ENCODE results near the gene CDCP1.

CDCP1 gene

GRCh38 chr3:45109771-45110508 is 36.2 kb downstream of the CDCP1 start:
- DNase-seq = no peak

DNA sequence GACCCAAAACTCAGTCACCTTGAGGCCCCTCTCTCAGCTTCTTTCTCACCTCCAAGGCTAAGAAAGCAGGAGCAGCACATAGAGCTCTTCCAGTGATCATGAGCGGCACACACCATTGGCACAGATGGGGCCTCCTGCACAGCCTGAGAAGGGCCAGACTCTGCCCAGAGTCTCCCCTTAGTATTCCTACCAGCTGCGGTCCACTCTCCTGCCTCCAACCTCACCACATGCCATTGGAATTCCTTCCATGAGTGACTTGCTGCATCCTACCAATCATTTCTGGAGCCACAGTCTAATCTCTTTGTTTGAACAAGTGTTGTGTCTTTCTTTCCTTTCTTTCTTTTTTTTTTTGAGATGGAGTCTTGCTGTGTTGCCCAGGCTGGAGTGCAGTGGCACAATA is 39.3 kb downstream of the CDCP1 start:
- DNase-seq = no peak

GRCh38 chr3:45105855-45106671 is 40.1 kb downstream of the CDCP1 start:
- DNase-seq = no peak

DNA sequence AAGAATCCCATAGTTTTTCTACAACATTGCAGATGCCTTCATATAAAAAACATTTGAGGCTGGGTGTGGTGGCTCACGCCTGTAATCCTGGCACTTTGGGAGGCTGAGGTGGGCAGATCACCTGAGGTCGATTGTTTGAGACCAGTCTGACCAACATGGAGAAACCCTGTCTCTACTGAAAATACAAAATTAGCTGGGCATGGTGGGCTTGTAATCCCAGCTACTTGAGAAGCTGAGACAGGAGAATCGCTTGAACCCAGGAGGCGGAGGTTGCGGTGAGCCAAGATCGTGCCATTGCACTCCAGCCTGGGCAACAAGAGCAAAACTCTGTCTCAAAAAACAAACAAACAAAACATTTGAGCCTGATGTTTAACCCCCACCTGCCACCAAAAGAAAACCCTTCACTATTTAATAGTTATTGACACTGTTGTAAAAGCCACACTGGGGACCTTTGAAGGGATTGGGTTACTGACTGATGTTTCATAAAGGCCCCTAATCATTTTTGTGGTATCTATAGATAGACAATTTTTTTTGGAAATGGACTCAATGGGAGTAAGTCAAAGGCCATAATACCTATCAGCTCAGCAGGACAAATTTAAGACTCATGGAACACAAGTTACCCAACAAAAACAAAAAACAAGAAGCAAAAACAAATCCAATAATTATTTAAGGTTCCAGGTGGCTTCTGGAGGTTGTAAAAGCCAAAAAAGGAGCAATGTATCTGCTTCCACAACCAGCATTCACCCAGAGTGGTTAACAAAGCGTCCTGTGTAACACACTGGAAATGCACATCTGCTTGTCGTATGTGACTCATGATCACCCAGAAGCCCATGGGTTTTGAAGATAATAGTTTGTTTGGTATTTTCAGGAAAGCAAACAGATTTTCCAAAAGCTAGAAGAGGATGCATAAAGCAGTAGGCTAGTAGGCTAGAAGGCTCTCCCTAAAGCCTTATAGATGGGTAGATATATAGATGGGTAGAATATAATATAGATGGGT is 41.2 kb downstream of the CDCP1 start:
- no peak for DNase-seq

DNA sequence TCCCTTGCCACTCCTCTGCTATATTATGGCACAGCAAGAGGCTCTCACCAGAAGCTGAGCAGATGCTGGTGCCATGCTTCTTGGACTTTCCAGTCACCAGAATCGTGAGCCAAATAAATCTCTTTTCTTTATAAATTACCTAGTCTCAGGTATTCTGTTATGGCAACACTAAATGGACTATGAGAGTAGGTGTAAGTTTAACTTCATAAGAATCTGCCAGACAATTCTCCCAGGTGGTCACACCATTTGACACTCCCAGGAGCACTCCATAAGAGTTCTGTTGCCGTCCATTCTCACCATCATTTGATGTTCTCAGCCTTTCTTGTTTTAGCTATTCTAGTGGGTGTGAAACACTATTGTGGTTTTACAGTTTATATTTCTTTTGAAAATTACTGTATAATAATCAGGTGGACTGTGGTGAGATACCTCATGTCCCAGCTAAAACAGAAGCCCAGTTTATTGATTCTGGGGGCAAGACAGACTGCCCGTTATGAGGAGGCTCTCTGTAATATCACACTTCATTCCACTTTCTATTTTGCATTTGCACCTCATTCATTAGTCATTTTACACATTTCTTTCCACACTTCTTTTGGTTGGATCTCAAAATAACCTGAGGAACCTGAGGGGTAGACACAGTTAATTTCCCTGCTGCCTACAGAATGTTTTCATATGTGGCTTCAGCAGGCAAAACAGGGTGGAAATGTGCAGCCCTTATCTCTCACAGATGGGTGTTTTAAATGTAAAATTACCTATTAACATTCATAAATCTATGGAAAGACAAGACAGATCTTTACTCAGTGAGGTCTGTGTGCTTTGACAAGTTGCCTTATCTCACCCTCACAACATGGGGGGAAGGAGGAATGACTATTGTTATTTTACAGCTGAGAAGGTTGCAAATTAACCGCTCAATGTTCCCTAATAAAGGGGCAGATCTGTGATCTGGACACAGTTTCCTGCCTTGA is 42.1 kb downstream of the CDCP1 start:
- DNase-seq = no peak

GRCh38 chr3:45103334-45103733 is 42.8 kb downstream of the CDCP1 start:
- DNase-seq = no peak

- DNase-seq = no peak
Observed at GRCh38 chr3:45100981-45101407, 45.2 kb downstream of the CDCP1 start.

DNA sequence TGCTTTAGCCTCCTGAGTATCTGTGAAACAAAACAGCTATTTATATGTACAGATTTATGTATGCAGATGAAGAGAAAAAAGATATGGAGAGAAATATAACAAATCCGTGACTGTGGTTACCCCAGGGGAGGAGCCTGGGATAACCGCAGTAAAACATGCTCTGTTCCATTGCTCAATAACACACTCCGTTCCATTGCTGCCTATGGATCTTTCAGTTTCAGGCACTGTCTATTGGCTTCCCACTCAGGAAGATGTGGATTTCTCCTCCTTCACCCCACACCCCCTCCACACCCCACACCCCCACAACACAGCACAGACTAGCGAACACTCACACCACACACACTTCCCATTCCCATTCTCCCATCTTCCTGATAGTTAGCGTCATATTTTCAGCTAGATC is 47.9 kb downstream of the CDCP1 start:
- no peak for DNase-seq

DNA sequence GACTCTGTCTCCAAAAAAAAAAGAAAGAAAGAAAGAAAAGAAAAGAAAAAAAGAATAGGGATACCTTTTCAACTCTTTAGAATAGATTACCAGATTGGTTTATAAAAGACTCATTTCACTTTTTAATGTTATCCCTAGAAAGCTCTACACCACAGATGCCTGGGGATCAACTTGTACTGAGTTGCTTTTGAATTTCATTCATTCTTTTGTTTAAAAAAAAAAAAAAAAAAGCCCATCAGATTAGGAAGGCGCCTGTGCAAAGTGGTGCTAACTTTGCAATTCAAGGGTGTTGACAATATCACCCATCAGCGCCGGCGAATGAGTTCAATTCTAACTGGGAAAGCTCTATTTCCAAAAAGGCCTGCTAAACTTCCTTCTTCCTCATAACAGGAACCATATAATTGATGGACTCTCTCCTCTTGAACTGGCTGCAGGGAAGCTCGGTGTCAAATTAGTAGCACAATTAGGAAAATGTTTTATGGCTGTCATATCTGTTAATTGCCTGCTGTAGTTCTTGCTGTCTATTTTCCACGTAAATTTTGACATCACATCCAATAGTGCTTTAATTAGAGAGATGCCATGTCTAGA is 48.8 kb downstream of the CDCP1 start:
- DNase-seq = no peak

DNA sequence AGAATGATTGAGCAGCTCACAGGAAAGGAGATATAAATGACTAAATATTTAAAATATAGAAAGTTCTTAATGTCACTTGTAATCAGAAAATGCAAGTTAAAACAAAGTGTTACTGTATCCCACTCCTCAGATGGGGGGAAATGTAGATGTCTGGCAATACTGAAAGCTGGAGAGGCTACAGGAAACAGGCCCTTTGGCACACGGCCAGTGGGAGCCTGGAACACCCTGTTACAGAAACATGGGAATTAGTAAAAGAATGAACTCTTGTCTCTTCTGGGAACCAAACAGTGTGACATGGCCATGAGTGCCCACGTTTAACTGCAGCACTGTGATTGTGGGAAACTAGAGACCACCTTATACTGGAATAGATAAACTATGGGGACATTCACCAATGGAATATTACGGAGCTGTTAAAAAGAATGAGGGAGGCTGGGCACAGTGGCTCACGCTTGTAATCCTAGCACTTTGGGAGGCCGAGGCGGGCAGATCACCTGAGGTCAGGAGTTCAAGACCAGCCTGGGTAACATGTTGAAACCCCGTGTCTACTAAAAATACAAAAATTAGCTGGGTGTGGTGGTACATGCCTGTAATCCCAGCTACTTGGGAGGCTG is 50.2 kb downstream of the CDCP1 start:
- no peak for DNase-seq

DNA sequence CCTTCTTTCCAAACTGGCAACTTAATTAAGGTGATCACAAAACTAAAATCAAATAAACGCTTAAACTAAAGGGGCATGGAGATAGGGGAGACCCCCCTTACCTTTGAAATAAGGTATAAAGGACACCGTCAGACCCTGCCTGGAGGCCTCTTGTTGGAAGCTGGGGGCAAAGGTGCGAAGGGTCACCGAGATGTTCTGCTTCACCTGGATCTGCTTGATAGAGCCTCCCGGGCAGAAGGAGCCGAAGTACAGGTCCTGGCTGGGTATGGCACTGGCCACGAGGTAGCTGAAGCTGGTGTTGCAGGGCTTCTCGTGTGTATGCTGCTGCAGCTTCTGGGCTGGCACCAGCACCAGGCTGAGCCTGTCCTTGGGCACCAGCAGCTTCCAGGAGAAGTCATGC is 53.0 kb downstream of the CDCP1 start:
- no peak for DNase-seq

DNA sequence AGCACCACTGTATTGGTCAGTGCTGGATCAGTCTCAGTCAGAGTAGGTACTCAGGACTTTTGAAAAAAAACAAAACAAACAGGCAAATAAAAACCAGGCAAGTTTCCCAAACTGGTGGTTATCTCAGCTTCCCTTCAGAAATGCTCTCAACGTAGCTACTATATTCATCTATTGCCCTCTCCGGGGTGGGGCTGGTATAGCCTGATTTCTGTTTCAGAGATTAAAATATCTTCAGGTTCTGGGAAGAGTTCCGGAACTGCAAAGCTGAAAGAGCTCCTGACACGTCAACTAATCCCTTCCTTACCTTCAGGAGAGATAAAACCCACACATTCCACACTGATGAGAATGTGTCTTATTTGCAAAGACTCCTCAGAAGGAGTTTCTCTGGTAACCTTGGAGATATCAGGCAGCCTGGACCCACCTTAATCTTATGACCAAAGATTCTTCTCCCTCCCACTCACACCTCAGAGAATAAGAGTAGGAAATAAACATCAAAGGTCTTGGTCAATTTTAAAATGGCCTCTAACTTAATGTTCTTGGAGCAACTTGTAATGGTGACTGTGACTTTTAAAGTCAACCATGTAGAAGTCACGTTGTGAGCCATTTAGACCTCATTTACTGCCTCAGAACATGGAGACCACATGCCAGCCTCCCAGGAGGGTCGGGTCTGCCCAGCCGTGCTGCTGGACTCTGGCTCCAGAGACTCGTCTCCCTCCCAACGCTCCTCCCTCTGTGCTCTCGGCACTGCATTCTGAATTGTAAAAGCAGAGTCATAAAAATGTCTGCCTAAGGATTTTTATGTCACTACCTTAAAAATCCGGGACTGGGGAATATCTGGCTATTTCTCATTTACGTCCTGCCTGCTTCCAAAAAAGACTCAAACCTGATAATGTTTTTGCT is 53.8 kb downstream of the CDCP1 start:
- DNase-seq = no peak

GRCh38 chr3:45090855-45091254 is 55.3 kb downstream of the CDCP1 start:
- DNase-seq = no peak

DNA sequence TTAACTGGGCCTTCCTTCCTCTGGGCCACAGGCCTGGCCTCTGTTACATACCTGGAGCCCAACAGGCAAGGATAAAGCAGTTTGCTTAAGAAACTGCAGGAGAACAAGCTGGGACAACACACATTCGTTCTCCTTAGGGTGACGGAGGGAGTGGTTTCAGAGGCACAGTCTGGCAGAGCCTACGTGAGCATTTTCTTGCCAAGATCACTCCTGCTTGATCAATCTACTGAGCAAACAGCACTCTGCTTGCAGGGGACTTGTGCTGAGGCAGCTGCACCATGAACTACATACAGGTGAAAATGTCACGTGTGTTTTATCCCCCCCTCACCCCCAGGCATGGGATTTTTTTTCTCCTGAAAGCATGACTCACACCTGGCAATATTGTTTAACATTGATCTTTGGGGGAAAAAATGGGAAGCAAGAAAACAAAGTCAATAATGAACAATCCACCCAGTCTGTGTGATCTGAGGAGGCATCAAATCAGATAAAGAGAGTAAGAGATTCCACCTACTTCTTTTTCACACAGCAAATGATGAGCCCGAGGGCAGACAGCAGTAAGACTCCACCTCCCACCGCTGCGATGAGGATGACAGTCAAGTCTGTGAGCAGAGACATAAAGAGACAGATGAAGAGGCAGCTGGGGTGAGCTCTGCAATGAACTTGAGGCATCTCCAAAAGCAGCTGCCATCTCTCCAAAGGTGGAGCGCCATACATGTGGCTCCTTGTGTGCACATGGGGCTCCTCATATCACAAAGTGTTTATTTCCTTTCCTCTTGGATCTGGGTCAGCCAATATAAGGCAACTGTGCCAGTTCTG is 57.4 kb downstream of the CDCP1 start:
- DNase-seq = no peak

DNA sequence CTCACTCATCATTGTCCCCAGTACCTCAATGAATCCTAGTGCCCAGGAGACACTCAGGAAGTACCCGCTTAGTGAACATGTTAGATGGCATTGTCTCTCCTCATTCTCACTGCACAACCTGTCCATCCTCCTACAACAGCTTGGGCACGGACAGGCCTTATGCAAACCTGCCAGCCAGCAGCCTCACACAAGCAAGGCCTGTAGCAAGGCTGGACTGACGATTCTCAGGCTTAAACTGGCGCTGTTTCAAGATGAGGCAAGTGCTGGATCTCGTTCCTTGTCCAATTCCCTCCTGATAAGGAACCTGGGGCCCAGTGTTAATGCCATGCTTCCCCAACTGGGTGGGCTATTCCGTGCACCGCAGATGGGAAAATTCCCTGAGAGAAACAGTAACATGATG is 59.0 kb downstream of the CDCP1 start:
- no peak for DNase-seq

GRCh38 chr3:45084820-45085816 is 61.1 kb downstream of the CDCP1 start:
- DNase-seq = no peak

- no peak for DNase-seq
Observed at GRCh38 chr3:45084361-45084760, 61.8 kb downstream of the CDCP1 start.

DNA sequence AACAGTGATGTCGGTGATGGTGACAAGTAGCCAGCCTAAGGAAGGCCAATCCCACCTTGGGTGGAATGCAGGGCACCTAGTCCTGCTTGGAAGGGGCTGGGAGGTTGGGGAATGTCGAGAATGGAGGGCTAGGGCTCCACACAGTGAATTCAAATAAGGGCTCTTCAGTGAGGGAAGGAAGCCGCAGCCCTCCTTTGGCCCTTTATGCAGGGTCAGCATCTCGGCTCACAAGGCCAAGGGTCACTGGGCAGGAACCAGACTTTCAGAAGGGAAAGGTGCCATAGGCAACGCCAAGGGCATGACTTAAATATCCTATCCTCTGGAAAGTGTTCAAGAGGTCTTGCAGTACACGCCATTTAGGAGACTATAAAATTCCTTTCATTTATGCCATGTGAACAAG is 63.2 kb downstream of the CDCP1 start:
- no peak for DNase-seq

Data from activated gamma-delta T cell (primary cell).